AG08395 (cell line): ENCODE results near the gene AHCTF1.
A peak's percentile ranks its signal among the peaks of the same experiment; 100 is the strongest.
"Not testable (repeated sequence)": the region's sequence is repeated elsewhere in the genome, so short reads cannot be mapped to it uniquely, and the experiment has no call there.

Experiments
- DNase-seq: peaks from one replicate; pipeline ENCODE4 v3.0.0; 2012; ENCODE audit warnings: mixed read lengths, low spot score

Gene AHCTF1

GRCh38 chr1:246916026-246916923 lies 15.5 kb downstream of the AHCTF1 start:
- not testable (repeated sequence) for DNase-seq

DNA sequence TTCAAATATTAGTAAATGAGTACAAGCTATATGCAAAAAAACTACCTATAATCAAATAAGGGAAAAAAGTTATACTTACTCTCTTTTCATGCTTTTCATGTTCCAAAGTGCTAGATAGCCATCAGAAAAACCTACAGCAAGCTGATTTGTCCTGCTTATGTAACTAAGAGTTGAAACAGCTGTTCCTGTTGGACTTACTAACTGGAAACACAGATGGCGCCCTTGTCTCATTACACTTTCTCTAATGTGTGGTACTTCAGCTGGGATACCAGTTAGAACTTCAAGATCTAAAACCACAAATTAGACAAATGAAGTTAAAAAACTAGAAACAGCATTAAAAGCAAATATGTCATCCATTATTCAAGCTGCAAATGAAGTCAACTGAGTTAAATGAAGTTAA lies 24.3 kb downstream of the AHCTF1 start:
- DNase-seq: peak; percentile 13

GRCh38 chr1:246906833-246907232 lies 24.9 kb downstream of the AHCTF1 start:
- no peak for DNase-seq

- no peak for DNase-seq
These were observed 29.9 kb downstream of the AHCTF1 start for GRCh38 chr1:246901874-246902273.

GRCh38 chr1:246897302-246897701 lies 34.4 kb downstream of the AHCTF1 start:
- no peak for DNase-seq

DNA sequence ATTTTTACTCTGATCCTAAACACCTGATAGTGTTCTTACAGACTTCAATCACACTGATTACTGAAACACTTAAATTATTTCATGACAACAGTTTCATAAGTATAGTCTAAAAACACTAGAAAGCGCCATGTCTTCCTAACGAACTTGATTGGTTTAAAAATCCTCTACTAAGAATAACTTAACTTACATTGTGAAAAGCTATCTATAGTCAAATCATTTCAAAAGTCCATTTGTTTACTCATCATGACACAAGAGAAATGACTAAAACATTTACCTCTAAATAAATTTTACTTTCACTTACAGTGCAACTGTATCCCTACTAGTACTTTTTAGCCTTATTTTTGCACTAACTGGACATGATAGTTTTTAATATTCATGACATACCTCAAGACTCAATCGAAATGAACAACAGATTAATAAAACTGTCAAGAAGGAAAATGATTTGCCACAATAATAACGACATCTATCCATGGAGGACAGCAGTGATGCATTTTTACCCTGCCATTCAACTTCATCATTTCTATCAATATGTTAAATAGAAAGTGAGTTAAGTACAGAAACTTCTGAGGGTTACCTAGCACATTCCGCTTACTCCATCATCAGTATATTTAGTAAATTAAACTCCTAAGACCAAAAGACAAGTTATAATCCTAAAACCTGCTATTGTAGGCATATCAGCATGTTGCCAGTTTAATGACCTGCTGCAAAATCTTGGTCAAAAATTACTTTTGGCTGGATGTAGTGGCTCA lies 38.4 kb downstream of the AHCTF1 start:
- DNase-seq: no peak

- no peak for DNase-seq
These were observed 40.6 kb downstream of the AHCTF1 start for GRCh38 chr1:246891105-246891504.

DNA sequence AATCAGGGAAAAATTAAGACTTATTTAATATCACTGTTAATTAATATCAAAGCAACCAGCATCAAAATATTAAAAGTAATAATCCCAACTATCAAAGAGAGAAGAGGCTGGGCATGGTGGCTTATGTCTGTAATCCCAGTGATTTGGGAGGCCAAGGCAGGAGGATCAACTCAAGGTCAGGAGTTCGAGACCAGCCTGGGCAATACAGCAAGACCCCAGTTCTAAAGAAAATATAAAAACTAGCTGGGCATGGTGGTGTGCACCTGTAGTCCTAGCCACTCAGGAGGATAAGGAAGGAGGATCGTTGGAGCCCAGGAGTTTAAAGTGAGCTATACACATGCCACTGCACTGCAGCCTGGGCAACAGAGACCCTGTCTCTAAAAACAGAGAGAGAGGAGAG lies 43.2 kb downstream of the AHCTF1 start:
- no peak for DNase-seq

DNA sequence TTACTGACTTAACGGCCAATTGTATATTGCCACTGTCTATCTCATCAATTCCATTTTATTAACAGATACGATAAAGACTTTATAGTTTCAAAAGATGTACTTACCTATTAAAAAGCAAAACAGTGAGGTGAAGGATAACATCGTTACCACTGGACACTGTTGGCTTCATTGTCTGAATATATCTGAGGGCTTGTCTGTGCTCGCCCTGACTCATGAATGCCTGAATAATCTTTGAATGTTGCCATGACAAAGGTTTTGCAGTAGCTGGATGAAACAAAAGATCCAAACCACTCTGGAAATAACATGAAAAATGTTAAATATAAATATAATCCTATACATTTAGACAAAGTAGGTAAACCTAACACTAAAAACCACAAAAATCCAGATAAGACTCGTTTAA lies 46.4 kb downstream of the AHCTF1 start:
- not testable (repeated sequence) for DNase-seq

DNA sequence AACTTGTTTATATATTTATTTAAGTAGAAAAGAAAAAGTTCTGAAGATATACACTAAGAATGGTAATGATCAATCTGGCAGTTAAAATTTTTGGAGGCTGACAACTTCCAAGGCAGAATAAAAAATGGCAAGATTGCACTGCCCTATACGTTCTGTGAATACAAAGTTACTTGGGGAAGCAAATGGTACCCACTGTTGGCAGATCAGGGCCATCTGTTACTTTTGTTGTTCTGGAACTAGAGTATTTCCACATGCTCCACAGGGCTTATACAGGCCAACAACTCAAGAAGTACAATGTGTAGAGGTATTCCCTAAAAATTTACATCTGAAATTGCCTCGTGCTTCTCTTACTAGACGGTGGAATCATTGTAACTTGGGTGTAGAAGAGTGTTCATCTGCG lies 53.2 kb downstream of the AHCTF1 start:
- DNase-seq: no peak

DNA sequence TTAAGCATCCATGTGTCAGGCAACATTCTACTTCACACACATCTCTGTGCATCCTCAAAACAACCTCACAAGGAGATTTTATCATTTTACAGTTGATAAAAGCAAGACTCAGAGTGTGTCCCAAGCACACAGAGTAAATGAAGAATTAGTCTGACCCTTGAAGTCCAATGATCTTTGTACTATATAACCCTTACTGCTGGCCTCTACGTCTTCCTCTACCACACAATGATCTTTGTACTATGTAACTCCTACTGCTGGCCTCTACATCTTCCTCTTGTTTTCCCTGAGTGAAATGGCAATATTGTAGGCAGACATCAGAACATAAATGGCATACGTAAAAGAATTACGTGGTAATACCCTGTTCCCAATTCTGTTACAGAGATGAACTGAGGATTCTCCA lies 55.3 kb downstream of the AHCTF1 start:
- DNase-seq: no peak

DNA sequence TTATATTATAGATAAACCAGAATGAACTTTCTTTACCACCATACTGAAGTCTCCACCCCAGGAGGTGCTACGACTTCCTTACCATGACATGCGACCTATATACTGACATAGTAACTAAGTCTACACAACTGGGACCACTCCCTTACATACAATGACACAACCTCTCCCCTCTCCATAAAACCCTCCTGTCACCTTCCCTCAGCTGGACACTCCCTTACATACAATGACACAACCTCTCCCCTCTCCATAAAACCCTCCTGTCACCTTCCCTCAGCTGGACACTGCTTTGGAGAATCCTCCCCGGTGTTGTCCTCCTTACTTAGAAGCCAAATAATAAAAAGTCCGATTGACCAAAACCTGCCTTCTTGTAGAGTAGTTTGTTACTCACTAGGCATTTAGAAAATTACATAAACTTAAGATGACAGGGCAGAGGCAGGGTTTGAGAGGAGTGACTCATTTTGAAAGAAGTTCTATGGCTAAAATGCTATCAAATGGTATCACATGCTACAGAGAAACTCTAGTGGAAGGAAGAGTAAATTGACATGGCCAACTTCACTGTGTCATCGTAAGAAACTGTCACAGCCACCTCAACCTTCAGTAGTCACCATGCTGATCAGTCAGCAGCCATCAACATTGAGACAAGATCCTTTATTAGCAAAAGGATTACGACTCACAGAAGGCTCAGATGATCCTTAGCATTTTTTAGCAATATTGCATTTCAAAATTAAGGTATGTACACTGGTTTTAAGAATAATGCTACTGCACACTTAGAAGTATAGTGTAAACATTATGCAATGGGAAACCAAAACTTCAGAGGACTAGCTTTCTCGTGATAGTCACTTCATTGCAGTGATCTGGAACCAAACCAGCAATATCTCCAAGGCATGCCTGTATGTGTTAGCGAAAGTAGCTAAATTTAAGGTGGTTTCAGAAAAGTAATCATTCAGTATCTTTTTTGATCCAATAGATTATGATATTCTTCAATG lies 56.4 kb downstream of the AHCTF1 start:
- peak; percentile 54 for DNase-seq

- DNase-seq: no peak
These were observed 65.8 kb downstream of the AHCTF1 start for GRCh38 chr1:246865921-246866320.

DNA sequence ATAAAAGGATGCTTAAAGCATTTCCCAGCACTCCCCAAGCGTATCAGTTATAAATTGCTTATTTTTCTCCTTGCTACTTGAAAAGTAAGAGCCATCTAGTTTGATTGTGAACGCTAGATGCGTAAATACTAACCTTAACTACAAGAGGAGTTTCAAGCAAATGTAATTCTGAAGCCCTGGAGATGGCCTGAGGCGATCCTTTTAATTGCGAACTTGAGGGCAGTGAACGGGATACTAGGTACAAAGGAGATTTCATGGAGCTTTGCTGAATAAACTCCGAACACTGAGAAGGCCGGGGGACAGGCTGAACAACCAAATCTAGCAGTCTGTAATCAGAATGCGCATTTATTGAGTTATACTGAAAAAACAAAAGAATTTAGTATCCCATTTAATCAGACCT lies 68.0 kb downstream of the AHCTF1 start:
- DNase-seq: not testable (repeated sequence)

GRCh38 chr1:246860401-246860800 lies 71.3 kb downstream of the AHCTF1 start:
- DNase-seq: no peak

- DNase-seq: no peak
These were observed 75.4 kb downstream of the AHCTF1 start for GRCh38 chr1:246856371-246856770.

DNA sequence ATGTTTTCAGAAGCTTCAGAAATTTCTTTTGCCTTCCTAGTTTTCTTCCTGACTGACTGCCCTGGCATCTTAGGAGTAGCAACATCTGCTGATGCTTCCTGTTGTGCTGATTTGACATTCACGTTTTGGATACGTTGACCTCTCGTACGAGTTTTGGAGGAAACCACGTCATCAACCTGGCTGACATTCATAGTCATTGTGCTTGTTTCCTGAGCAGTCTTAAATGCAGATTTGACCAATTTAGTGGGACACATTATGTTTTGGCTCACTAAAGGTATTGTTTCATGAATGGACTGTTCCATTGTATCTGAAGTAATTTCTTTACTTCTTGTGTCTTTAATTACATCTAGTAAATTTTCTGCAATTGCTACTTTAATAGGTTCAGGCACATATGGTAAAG lies 81.1 kb downstream of the AHCTF1 start:
- DNase-seq: not testable (repeated sequence)

DNA sequence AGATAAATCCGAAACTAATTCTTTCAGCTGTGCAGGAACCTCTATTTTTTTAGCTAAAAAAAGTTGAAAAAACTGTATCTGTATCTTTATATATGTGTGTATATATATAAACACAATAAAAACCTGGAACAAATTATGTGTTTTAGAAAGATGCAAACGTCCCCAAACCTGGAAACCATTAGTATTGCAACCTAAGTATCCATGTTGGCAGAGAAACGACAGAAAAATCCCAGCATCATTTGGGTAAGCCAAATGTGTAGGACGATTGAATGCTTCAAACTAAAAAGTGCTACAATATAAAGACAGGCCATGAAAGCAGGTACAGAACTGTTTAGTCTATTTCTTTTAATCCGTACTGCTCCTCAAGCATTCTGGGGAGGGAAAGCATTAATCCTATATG lies 87.9 kb downstream of the AHCTF1 start:
- no peak for DNase-seq

DNA sequence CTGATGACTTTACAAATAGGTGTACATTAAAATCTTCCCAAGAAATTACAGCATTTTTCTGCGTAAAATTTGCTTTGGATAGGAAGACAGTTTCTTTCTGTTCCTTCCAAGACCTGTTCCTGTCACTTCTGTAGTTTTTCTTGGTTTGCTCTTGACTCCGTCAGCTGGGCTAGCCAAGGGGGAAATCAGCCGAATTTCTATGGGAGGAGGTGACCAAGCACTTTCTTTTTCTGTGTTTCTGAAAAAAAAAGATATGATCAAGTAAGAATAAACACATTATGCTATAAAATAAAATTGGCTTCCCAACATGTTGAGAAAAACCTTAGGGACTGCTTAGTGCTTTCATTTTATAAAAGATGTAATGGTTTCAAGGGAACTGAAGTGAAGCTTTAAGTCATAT lies 91.0 kb downstream of the AHCTF1 start:
- not testable (repeated sequence) for DNase-seq

- no peak for DNase-seq
These were observed 93.7 kb downstream of the AHCTF1 start for GRCh38 chr1:246838118-246838456.

DNA sequence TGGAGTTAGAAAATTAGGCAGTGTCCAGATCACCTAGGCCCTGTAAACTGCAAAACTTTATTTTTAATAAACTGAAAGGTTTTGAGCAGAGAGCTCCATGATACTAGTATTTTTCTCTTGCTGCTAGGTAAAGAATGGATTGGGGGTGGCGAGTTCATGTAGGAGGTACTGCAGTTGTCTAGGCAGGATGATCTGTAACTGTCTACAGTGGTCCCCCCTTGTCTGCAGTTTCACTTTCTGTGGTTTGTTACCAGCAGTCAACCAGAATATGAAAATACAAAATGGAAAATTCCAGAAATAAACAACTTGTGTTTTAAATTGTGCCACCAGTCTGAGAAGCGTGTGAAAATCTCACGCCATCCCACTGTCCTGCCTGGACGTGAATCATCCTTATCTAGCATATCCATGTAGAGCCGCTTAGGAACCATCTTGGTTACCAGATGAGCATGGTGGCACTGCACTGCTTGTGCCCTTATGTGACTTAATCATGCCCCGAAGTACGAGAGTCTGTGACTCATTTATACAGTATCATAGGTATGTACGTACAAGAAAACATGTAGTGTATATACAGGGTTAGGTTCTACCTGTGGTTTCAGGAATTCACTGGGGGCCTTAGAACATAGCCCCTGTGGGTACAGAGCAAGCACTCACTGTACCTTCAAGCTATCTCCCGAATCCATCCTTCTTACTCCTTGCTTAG lies 94.2 kb downstream of the AHCTF1 start:
- DNase-seq: no peak
